Mammary epithelial cell (primary cell): ENCODE results near the gene TPMT.
"Not testable (repeated sequence)": the region's sequence is repeated elsewhere in the genome, so short reads cannot be mapped to it uniquely, and the experiment has no call there.

Experiments
- CTCF ChIP-seq, 2 donors: IDR thresholded peaks in 1 of 2; conservative IDR thresholded peaks in 1 of 2; 2 replicates each; pipeline ENCODE4 v1.5.1; 2011 to 2012; ENCODE audit warnings: inconsistent platforms in 2 of 2, low read length in 2 of 2, mild to moderate bottlenecking in 2 of 2, control low read depth in 1 of 2, low read depth in 1 of 2; ENCODE audit not compliant: insufficient read depth in 1 of 2; ENCODE audit errors: extremely low read depth in 1 of 2
- EZH2 ChIP-seq: IDR thresholded peaks from 2 replicates; pipeline ENCODE4 v1.6.1; 2012; ENCODE audit warnings: low read length, inconsistent platforms, borderline replicate concordance

GRCh38 chr6:18151391-18151790 is 3.5 kb downstream of the TPMT start:
- not testable (repeated sequence) for TF ChIP-seq CTCF (conservative IDR thresholded peaks at IDR 0.05 in 1 of 2, IDR thresholded peaks at IDR 0.05 in 1 of 2; ENCODE audit: extremely low read depth in 1 of 2, insufficient read depth in 1 of 2, low read depth in 1 of 2, low read length in 2 of 2); EZH2
